Left ventricle myocardium superior (tissue), 1 donor: ENCODE data around the gene ZNF594. TPM values are rescaled to one million over a fixed set of nuclear protein-coding genes. Genes with fewer than 3 reads are reported as not detected.
"Not testable (repeated sequence)": the region's sequence is repeated elsewhere in the genome, so short reads cannot be mapped to it uniquely, and the experiment has no call there.

ENCODE experiments used
- ATAC-seq: fragments of 200-7000 bp; cut with Tn5 transposase; one replicate; pipeline ENCODE4 v1.9.1; 2020; ENCODE audit warnings: mild to moderate bottlenecking, moderate library complexity
- DNase-seq: peaks from one replicate; pipeline ENCODE4 v3.0.0-alpha.2; 2020
- intact Hi-C: fragments of 100-400 bp; cut with micrococcal nuclease; formaldehyde crosslinking; loops from one replicate; pipeline ENCODE4 v1.11.0; 2022
- long read RNA-seq: library from polyadenylated mRNA; unstranded; transcript quantifications from one replicate; pipeline ENCODE4 v2.0.0, GENCODE V29; 2021
- total RNA-seq: library from RNA; stranded (reverse); fragmentation: NEBNext Ultra II Directional; extraction: Animal tissue kit (Norgen Biotek cat#: 25700); gene quantifications from one replicate; pipeline ENCODE4 v1.2.1, GENCODE V29; 2021
- donor health status: DM: no; HTN: yes; CAD: no; lungs with severe emphysema.

The ZNF594 gene
- 7.5 TPM for total RNA-seq
- long read RNA-seq, full-length matches to known transcripts: 9 of 9 reads
- long read RNA-seq, partial matches to known transcripts: 0 of 9 reads
- long read RNA-seq, other reads (novel, unspliced or antisense): 0 of 9 reads

DNA sequence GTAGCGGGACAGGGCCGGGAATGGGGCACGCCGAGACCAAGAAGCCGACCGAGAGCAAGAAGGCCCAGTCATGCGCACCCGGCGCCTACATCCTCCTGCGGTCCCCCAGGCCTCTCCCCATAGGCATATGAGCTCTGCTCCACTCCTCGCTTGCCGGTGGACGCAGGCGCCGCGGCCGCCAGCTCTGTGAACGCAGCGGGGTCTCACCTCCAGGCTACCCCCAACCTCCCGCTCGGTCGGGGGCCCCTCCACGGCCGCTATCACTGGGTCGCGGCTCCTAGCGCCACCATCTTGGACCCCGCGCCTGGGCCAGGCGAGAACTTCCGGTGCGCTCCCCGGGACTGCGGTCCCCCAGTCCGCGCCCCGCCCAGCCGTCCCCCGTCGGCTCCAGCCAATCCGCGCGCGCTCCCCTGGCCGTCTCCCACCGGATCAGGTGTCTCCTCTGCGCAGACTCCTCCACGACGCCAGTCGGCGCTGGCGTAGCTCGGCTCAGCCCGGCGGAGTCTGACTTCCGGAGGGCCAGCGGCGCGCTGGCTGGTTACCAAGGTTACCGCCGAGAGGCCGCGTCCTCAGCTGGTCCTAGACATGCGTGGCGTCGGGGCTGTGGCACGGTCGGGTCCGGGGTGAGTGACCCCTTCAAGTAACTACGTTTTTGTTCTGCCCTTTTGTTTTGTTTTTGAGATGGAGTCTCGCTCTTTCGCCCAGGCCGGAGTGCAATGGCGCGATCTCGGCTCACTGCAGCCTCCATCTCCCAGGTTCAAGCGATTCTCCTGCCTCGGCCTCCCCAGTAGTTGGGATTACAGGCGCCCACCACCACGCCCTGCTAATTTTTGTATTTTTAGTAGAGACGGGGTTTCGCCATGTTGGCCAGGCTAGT, at the start of gene ZNF594:
ZNF594 (minus strand) TSS at position 328 of the 877 bp plus-strand sequence. CDS start 7,612 bp downstream, outside the sequence.
- peak; percentile 100 for ATAC-seq
- intact Hi-C loops: no loop called here
- DNase-seq: peak; percentile 99

DNA sequence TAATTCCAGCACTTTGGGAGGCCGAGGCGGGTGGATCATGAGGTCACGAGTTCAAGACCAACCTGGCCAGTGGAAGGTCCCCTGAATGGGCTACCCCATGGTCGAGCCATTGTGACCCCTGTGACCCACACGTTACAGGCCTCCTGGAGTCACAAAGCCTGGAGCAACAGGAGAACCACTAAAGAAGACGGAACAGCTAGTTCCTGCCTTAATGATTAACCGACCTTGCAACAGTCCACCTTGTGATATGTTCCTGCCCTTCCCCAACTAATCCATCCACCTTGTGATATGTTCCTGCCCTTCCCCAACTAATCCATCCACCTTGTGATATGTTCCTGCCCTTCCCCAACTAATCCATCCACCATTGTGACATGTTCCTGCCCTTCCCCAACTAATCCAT, 48.1 kb upstream of the ZNF594 start:
- DNase-seq, ATAC-seq, intact Hi-C loops: not testable (repeated sequence)

DNA sequence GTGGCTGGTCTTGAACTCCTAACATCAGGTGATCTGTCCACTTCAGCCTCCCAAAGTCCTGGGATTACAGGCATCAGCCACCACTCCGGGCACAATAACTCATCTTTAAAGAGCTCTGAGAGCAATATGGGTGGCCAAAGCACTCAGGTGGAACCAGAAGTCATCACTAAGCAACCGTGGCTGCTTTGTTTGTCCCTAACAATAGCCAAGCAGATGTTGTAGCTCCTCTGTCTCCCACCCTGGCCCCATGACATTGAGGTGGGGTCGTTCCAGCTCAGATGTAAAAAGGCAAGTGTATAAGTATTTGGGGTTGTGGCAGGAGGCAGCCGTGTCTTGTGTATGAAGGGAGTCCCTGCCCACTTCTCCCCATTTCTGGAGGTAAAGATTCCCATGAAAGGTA, 46.7 kb upstream of the ZNF594 start:
- no peak for DNase-seq
- no peak for ATAC-seq
- intact Hi-C loops: no loop called here

DNA sequence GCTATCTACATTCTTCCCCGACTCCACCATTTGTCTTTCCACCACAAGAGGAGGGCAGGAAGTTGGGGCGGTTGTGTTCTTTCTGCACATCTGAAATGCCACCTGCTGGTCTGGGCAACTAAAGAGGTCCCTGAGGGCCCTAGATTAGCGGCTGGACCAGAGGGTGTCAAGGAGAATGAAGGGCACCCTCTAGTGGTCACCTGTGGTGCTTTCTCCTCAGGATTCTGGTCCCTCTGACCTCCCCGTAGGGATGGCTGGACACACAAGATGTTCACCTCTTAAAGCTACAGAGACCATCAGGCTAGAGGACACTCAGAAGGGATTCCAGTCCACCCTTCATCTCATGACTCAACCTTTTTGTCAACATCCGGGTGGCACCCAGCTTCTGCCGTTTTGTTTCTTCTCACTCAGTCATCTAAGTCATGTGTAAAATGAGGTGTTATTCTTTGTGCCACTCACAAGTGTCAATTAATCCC, 45.9 kb upstream of the ZNF594 start:
- intact Hi-C loops: no loop called here
- DNase-seq (no peak), ATAC-seq (peak; percentile 42)

DNA sequence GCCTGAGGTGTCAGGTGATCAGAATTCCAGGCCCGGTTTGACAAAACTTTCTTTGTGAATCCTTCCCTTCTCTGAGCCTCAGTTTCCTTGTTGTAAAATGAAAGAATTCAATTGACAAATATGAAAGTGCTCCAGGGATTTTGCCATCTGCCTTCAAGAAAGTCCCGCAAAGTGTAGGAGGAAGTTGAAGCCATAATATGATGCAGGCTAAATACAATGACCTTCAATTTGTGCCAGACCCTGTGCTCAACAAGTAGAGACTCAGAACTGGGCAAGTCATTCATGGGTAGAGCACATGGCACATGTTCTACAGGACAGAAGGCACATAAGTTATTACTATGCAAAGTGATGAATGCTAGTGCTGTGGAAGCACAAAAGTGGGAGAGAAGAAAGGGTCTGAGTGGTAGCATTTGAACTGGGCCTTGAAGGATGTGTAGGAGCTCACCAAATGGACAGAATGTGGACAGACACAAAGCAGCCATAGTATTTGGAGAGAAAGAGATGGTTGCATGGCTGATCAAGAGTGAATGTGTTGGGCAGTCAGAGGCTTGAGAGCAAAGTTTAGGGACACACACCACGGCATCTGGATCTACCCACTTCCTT, 45.4 kb upstream of the ZNF594 start:
- DNase-seq (no peak), ATAC-seq (no peak)
- intact Hi-C loops: no loop called here

DNA sequence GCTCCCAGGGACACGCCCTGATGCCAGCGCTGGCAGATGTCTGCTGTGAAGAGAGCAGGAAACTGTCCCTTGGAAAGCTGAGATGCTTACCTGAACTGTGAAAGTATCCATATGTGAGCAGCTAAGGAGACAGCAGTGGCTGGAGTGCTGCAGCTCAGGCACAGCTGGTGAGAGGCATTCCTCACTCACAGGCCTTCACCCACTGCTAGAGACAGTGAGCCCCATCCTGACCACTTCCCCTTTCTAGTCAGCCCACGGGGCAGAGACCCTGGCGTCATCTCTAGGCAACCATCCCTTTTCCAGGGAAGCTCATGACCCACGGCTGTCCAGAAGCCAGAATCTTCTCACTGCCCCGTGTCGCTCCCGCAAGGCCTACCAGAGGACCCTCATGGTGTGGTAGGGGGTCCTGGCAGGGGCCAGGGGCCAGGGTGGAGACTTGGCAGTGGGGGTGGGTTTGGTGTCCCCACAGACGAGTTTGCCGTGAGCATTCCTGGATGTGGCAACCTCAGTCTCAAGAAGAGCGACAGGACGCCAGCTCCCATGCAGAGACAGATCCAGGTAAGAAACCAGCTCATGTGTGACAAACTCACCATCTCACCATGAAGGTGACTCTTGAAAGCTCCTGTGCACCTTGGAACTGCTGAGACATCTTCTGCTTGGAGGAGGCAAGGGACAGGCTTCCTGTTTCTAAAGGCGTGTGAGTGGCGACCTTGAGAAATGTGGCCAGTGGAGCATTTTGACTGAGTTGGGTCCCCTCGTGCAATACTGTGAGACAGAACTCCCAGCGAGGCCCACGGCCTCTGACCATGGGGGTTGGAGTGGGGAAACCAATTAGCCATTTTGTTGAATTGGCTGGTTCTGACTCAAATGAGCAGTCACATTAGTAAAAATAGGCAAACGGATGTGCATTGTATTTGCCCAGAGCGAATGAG, 43.2 kb upstream of the ZNF594 start, which contains the start of gene SCIMP:
SCIMP (minus strand) TSS at position 216 of the 932 bp plus-strand sequence; CDS start at position 111, 105 bp downstream.
- intact Hi-C loops: no loop called here
- DNase-seq: peak; percentile 33
- peak; percentile 60 for ATAC-seq

DNA sequence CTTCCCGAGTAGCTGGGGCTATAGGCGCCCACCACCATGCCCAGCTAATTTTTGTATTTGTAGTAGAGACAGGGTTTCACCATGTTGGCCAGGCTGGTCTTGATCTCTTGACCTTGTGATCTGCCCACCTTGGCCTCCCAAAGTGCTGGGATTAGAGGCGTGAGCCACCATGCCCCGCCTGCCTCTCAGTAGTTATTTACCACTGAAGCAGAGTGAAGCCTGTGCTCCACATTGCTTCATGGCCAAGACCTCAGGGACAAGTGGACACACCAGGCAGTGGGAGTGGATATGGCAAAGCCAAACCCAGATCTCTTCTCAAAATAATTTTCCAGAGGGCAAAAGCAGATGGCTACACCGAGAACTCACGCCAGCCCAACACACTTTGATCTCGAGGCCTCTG, 41.8 kb upstream of the ZNF594 start:
- ATAC-seq, intact Hi-C loops, DNase-seq: not testable (repeated sequence)

DNA sequence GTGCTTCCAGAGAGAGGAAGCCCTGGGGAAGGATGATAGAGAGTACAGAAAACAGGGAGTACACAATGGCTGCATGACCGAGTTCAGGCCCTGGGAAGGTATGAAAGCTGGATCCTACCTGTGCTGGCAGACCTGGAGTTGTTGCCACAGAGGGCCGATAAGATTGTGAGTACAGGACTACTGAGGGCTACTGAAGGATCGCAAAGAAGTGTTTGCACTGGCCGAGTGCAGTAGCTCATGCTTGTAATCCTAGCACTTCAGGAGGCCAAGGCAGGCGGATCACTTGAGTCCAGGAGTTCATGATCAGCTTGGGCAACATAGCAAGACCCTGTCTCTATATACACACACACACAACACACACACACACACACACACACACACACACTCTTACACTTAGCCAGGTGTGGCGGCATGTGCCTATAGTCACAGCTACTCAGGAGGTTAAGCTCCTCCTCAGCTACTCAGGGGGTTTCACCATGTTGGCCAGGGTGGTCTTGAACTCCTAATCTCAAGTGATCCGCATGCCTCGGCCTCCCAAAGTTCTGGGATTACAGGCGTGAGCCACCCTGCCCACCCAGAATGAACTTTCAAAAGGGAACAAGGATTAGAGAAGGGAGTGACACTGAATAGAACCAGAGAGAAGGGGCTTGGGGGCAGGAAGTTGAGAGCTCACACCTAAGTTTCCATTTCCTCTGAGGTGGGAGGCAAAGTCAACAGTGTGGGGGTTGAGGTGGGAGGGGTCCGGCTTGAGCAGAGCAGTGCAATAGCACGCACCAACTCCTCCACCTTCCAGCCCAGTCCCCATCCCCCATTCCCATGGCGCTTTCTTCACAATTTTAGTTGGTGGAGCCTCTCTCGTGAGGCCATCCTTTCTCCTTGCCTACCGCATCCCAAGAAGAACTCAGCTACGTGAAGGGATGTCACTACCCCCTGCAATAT, 35.5 kb upstream of the ZNF594 start:
- ATAC-seq (no peak), DNase-seq (no peak)
- intact Hi-C loops: no loop called here

DNA sequence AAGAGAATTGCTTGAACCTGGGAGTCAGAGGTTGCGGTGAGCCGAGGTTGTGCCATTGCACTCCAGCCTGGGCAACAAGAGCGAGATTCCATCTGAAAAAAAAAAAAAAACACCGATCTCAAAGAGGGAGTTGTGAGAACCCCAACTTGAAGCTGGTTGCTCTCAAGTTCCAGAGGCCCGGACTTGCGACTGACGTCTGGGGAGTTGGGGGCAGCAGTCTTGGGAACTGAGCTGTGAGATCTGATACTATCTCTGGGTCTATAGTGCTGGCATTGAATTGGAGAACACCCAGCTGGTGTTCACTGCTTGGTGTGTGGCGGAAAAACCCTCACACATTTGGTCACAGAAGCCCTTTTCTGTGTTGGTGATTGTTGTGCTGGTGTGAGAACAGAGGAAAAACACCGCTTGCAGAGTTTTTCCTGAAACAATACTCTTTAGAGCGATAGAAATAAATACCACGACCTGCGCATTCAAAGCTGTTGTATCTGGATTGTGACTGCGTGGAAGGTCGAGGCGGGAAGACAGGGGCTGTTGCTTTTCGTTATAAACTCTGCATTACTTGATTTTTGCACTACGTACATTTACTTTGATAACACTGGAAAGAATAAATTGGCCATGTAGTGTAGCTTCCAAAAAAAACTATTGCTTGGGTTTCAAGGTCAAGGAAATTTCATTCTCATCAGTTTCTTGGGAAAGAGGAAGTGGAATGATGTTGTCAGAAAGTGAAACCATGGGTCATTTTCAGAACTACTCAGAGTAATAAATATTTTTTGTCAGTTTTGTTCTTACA, 34.2 kb upstream of the ZNF594 start:
- no peak for DNase-seq

DNA sequence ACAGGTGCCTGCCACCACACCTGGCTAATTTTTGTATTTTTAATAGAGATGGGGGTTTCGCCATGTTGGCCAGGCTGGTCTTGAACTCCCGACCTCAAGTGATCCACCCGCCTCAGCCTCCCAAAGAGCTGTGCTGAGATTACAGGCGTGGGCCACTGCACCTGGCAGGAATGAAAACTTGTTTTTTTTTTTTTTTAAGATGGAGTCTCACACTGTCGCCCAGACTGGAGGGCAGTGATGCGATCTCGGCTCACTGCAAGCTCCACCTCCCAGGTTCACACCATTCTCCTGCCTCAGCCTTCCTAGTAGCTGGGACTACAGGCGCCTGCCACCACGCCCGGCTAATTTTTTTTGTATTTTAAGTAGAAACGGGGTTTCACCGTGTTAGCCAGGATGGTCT, 30.2 kb upstream of the ZNF594 start:
- ATAC-seq, DNase-seq, intact Hi-C loops: not testable (repeated sequence)

More for the DNA sequence above, 34.2 kb upstream of the ZNF594 start:
- ATAC-seq: no peak
- intact Hi-C loops: no loop called here

DNA sequence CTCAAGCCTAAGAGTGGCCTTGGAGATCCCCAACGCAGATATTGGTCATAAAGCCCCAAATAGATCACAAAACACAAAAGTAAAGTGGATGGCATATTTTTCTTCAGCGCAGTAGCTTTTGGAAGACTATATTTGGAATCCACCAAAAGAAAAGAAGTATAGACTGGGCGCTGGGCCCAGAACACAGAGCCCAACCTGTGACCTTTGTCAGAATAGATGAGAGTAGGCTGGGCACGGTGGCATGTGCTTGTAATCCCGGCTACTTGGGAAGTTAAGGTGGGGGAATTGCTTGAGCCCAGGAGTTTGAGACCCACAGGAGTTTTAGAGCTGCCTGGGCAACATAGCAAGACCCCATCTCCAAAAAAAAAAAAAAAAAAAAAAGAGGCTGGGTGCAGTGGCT, 28.4 kb upstream of the ZNF594 start:
- ATAC-seq: peak; percentile 71
- no peak for DNase-seq
- intact Hi-C loops: no loop called here

DNA sequence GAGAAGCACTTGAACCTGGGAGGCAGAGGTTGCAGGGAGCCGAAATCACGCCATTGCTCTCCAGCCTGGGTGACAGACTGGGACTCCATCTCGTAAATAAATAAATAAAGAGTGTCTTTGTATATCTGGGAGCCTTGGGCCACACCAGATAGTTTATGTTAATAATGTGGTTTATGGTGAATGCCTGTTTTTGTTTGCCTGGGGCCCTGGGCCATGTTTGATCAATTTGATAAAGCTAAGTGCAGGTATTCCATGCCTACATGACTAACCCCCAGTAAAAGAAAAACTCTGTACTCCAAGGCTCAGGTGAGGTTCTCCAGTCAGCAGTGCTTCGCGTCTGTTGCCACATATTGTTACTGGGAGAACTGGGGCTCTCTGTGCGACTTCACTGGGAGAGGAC, 27.9 kb upstream of the ZNF594 start:
- intact Hi-C loops: no loop called here
- DNase-seq: no peak
- ATAC-seq: no peak

DNA sequence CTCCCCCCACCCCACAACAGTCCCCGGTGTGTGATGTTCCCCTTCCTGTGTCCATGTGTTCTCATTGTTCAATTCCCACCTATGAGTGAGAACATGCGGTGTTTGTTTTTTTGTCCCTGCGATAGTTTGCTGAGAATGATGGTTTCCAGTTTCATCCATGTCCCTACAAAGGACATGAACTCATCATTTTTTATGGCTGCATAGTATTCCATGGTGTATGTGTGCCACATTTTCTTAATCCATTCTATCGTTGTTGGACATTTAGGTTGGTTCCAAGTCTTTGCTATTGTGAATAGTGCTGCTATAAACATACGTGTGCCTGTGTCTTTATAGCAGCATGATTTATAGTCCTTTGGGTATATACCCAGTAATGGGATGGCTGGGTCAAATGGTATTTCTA, 25.9 kb upstream of the ZNF594 start:
- intact Hi-C loops, ATAC-seq, DNase-seq: not testable (repeated sequence)

DNA sequence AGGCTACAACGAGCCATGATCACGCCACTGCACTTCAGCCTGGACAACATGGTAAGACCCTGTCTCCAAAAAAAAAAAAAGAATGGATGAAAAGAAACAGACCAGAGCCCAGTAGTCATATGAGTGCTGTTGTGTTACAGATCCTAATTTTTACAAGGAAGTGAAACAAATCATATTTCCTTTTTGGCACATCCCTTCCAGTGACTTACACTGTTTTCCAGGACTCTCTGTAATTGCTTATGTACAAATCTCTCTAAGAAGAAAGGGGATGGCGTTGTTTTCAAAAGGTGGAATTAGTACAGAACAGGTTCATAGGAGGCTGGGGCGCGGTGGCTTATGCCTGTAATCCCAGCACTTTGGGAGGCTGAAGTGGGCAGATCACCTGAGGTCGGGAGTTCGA, 19.8 kb upstream of the ZNF594 start:
- intact Hi-C loops: no loop called here
- peak; percentile 49 for ATAC-seq
- no peak for DNase-seq

DNA sequence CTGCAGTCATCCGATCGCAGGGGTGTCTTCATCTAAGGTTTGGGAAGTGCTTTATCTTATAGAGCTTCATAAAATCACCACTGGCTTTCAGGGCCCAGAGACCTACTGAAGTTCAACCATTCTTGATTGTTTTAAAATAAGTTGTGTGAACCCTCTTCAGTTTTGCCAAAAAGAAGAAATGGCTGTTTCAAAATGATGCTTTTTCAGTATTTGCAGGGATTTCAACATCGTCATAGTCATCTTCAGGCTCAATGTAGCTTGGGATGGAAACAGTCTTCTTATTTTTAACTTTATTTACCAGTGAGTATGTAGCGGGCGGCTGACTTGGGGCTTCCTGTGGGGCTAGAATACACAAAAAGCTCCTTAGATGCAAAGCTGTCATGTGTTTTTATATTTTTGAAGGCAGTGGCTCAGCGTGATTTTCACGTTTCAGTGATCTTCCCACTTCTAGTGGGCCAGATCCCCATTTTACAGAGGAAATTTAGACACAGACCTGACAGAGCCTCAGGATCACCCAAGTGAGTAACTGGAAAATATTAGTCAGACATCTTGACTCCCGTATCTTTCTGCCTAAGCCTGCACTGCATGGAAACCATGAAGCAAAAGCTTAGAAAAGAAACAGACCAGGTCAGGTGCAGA, 19.1 kb upstream of the ZNF594 start:
- intact Hi-C loops: no loop called here
- ATAC-seq: no peak
- DNase-seq: no peak

DNA sequence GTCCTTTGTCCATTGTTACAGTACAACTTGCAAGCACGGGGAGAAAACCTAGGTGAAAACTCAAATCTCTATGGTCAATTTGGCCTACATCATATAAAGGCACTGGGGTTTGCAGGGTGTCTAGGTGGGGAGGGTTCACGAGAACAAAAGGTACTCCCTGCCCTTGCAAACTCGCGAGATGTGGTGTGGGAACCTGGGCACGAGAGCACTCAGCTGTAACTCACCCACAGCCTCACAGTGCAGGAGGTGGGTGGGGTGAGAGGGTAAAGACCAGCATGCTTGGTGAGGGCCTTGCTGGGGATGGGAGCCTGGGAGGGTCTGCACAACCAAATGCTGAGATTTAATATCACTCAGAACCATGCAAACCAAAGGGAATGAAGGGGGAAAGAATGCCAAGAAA, 18.4 kb upstream of the ZNF594 start:
- intact Hi-C loops: no loop called here
- DNase-seq (no peak), ATAC-seq (no peak)

DNA sequence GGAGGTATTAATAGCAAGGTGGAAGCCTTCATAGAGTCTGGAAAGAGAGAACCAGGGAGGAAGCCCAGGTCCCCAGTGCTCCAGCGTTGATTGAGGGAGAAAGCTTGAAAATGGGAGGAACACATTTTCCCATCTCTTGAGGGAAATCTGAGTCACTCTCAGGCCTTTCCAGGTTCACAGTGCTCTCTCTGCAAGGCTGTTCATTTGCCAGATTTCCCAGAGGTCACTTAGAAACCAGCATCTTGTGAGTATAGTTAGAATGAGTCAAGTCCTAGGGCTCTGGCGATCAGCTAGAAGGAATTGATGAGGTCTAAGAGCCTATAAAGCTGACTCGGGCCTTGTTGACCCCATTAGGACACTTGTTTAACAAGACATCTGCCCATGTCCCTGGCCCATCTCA, 17.7 kb upstream of the ZNF594 start:
- DNase-seq: no peak
- no peak for ATAC-seq
- intact Hi-C loops: no loop called here
